ENCODE results near the gene TADA3.

DNA sequence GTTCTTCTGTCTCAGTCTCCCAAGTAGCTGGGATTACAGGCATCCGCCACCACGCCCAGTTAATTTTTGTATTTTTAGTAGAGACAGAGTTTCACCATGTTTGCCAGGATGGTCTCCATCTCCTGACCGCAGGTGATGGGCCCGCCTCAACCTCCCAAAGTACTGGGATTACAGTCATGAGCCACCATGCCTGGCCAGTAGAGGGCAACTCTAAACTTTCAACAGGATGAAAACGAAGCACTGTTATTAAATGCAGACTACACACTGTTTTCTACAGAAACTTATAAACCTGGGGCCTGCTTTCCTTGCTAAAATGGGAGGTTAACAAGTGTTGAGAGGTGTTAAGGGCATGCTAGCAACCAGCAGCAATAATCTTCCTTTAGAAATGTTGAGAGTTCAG, 8.3 kb upstream of the TADA3 start:
- TF ChIP-seq POLR2A (IDR thresholded peaks at IDR 0.05), result no peak
- TF ChIP-seq, protein P1, sequence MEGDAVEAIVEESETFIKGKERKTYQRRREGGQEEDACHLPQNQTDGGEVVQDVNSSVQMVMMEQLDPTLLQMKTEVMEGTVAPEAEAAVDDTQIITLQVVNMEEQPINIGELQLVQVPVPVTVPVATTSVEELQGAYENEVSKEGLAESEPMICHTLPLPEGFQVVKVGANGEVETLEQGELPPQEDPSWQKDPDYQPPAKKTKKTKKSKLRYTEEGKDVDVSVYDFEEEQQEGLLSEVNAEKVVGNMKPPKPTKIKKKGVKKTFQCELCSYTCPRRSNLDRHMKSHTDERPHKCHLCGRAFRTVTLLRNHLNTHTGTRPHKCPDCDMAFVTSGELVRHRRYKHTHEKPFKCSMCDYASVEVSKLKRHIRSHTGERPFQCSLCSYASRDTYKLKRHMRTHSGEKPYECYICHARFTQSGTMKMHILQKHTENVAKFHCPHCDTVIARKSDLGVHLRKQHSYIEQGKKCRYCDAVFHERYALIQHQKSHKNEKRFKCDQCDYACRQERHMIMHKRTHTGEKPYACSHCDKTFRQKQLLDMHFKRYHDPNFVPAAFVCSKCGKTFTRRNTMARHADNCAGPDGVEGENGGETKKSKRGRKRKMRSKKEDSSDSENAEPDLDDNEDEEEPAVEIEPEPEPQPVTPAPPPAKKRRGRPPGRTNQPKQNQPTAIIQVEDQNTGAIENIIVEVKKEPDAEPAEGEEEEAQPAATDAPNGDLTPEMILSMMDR (IDR thresholded peaks at IDR 0.05), result peak in 1 of 7 experiments; percentile 8
